ENCODE measurements around the gene MRPL18.
"Not testable (repeated sequence)": the region's sequence is repeated elsewhere in the genome, so short reads cannot be mapped to it uniquely, and the experiment has no call there.

Gene MRPL18

DNA sequence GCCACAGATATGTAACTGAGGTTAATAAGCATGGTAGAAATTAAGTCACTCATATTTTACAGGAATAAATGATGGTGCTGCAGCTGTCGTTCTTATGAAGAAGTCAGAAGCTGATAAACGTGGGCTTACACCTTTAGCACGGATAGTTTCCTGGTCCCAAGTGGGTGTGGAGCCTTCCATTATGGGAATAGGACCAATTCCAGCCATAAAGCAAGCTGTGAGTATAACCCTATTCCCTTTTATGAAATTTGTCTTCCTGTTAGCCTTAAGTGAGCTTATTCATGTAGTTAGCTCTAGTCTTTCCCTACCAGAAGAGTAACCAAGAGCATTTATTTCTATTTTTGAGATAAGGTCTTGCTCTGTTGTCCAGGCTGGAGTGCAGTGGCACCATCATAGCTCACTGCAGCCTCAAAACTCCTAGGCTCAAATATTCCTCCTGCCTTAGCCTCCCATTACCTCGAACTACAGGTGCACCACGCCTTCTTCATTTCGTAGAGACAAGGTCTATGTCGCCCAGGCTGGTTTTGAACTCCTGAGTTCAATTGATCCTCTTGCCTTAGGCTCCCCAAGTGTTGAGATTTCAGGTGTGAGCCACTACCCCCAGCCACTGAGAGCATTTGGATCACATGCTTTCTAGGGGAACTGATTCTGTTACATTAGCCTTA is 12.9 kb upstream of the MRPL18 start:
- DNase-seq, result no peak

GRCh38 chr6:159778131-159778530 is 12.1 kb upstream of the MRPL18 start:
- DNase-seq, result no peak

- no peak for DNase-seq
Measured at GRCh38 chr6:159778542-159779103, 11.6 kb upstream of the MRPL18 start.

DNA sequence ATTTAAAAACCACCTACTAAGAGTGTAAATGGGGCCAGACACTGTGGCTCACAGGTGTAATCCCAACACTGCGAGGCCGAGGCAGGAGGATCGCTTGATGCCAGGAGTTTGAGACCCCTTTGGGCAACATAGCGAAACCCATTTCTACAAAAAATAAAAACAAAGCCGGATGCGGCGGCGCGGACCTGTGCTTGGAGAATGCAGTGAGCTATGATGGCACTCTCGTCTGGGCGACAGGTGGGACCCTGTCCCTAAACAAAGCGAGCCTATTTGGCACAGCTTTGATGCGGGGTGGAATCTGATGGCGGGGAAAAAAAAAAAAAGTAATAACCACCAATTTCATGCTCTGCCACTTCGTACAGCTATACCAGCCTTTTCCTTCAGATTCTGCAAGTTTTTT is 2.0 kb upstream of the MRPL18 start:
- DNase-seq, result no peak

DNA sequence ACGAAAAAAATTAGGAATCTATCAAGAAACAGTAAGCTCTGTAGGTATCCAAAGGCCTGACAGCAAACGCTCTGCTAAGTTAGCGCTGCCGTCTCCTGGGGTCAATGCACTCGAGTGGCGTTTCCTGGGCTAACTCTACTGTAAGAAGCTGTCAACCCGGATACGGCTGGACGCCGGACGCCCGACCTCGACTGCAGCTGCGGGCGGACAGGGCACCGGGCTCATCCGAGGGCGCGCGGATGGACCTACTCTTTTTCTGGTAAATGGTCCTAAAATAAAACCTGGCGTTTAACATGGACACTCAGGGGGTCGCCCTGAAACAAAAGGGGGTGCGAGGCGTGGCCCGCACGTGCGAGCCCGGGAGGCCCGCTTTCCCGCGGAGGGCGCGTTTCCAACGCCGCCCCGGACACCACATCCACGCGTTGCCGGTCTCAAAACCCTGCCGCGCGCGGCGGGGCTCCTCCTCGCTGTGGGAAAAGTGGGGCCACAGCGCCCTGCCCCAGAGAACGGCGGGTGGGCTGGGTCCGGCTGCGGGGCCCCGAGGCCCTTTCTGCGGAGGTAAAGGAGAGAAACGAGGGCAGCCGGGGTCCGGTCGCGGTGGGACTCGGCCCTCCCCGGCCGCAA is 1.4 kb upstream of the MRPL18 start:
- peak in 1 of 2 experiments; percentile 29 for DNase-seq

GRCh38 chr6:159789377-159790148 is 704 bp upstream of the MRPL18 start, which contains the start of gene TCP1:
Gene TCP1 (minus strand): TSS chr6:159789602. CDS start chr6:159789468, 134 bp downstream.
- DNase-seq, result peak; percentile 100

- no peak for DNase-seq
Measured at GRCh38 chr6:159790956-159791598, 810 bp downstream of the MRPL18 start.

DNA sequence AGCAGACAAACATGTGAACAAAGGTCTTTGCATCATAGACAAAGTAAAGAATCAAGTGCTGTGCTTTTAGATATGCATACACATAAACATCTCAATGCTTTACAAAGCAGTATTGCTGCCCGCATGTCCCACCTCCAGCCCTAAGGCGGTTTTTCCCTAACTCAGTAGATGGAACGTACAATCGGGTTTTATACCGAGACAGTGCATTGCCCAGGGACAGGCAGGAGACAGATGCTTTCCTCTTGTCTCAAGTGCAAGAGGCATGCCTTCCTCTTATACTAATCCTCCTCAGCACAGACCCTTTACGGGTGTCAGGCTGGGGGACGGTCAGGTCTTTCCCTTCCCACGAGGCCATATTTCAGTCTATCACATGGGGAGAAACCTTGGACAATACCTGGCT is 4.7 kb downstream of the MRPL18 start:
- DNase-seq, result peak; percentile 85 to 92

DNA sequence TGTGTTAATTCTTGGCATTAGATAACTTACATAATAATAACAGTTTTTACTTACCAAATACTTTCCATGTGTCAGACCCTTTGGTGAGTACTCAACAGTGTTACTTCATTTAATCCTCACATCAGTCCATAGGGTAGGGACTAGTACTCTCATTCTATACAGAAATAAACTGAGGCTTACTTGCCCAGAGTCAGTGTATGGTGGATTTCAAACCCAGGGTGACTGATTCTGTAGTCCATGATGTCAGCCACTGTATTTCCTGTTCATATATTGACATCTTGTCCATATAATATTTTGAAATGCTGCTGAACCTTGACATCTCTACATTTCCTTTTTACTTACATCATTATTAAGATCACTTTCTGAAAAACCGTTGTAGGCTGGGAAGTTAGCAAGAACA is 7.3 kb downstream of the MRPL18 start:
- no peak for DNase-seq

DNA sequence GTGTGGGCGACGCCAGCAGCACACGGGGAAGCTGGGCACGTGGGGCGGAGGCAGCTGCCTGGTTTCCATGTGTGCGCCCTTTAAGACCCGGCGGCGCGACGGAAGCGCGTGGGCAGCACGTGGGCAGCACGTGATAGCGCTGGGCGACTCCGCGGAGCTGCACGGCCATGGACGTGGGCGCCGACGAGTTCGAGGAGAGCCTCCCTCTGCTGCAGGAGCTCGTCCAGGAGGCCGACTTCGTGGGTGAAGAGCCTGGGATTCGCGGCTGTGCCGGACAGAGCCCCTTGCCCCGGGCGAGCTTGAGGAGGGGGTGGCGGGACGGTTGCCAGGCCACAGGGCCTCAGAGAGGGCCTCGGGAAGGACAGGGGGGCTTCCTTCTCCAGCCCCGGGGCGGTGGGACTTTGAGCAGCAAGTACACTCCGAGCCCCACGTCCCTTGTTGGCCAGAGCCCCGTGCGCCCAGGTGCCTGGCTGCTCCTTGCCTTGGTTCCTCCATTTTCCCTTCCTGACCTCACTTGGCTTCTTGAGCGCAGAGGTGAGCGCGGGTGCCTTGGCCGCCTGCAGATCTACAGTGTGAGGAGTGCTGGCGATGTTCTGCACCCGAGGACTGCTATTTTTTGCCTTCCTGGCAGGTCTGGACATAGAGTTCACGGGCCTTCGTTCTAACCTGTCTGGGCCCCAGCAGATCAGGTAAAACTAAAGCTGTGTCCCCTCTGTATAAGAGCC is 10.0 kb downstream of the MRPL18 start, which contains the start of gene PNLDC1:
Gene PNLDC1 (plus strand): TSS at position 136 of the 725 bp plus-strand sequence. CDS start 32 bp downstream, at position 168.
- no peak for DNase-seq

DNA sequence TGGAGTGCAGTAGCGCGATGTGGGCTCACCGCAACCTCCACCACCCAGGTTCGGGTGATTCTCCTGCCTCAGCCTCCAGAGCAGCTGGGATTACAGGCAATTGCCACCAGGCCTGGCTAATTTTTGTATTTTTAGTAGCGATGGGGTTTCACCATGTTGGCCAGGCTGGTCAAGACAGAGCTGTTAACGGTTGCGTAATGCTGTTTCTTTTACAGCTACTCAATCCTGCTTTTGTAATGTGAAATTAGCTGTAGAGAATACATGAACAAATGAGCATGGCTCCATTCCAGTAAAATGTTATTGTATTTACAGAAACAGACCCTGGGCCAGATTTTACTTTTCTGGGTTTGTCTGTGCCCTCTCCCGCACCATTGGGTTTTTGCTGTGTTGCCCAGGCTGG is 11.7 kb downstream of the MRPL18 start:
- DNase-seq, result no peak

- no peak for DNase-seq
Measured at GRCh38 chr6:159804504-159804903, 14.2 kb downstream of the MRPL18 start.

- no peak for DNase-seq
Measured at GRCh38 chr6:159805440-159806020, 15.3 kb downstream of the MRPL18 start.

DNA sequence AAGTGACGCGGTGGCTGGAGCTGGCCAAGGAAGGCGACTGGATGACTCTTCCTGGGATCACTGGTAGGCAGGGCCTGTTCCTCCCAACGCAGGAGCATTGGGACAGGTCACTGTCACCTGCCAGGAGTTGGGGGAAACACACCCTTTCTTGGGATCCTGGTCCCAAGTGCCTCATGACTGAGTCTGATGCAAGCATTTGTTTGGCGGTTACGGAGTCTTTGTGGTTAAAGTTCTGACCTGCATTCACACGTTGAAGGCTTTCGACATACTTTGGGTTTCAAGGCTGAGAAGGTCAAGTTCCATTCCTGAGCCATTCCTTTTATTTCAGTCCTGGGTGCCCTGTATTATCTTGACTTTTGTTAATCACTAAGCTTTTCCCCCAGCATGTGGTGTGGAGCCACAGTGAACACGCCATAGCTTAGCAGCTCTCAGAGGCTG is 15.8 kb downstream of the MRPL18 start:
- no peak for DNase-seq

GRCh38 chr6:159807150-159807858 is 17.0 kb downstream of the MRPL18 start:
- no peak for DNase-seq

DNA sequence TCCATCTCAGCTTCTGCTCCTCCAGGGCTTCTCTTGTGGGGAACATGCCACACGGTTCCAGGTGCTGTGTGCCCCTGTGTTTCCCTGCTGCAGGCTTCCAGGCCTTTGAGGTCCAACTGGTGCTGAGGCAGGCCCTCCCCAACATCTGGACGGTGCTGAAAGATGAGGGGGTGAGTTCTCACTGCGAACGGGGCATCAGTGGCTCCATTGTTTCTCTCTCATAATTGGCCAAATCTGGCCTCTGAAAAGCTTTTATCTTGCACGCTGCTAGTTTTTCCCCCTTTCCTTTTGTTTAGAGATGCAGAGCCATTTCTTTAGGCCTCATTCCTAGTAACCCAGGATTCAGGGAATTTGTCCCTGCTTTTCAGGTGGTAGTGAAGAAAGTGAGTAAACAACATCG is 18.4 kb downstream of the MRPL18 start:
- no peak for DNase-seq

- no peak for DNase-seq
Measured at GRCh38 chr6:159809149-159809548, 18.9 kb downstream of the MRPL18 start.

DNA sequence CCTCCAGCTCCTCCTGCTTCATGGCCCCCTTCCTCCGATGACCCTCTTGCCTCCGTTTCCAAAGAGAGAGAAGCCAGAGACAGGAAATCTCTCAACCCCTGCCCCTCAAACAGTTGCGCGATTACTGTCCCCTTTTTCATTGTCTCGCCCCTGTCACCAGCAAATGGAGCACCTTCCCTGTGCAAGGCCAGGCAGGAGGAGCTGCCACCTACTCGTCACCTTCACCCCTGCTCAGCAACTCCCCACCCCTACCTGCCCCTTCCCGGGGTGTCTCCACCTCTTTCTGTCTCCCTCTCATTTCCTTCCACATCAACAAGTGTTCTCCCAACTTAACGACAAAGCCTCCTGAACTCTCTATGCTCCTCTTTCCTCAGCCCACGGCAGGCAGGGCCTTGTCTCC is 23.5 kb downstream of the MRPL18 start:
- no peak for DNase-seq

DNA sequence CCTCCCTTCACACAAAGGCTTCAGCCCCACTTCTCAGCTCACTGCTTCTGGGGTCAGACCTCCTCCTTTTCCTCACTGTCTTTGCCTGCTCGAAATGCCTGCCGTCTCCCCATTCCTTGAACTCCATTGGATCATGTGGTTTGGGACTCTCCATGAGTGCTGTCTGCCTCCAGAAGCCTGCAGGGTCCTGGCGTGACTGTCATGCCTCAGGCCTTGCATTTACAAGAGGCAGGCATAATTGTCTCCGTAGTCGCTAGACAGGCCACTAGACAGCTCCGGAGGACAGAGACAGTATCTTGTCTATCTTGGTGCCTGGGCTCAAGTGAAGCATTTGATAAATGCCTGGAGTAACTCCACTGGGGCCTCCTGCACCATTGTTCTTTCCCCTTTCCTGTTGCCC is 25.1 kb downstream of the MRPL18 start:
- no peak for DNase-seq

GRCh38 chr6:159816775-159817174 is 26.5 kb downstream of the MRPL18 start:
- not testable (repeated sequence) for DNase-seq

Data from NCI-H524 (cell line).